Pons (tissue), 1 donor: Measurements from ENCODE around the gene CNTNAP2.

Experiments
- DNase-seq: peaks from one replicate; pipeline ENCODE4 v3.0.0-alpha.2; 2016; ENCODE audit warnings: low spot score

Gene CNTNAP2

DNA sequence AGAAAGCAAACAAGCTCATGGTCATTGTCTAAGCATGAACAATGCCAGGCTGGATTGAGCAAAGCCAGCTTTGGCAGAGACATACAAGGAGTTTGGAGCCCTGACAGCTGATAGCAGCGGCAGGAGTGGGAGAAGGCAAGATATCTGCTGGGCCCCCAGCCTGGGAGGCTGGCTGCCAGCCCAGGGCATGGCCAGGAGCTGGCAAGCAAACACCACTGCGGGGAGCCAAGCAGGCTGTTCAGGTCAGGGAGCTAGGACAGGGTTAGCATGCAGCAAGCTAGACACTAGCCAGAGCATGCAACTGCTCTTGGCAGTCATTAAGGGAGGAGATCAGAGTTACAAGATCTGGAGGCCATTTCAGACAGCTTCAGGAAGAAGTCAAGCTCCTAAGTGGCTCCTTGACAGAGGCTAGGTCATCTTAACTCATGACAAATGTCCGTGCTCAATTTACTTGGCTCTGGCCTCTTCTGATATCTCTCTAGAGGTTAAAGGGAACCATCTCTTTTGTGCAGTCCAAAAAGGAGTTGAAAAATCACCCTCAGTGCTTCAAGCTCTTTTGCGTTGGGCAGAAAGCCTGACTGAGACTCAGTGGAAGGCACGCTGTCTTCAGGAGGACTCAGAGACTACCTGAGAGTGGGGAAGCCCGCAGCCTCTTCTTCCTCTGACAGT, 2037.1 kb downstream of the CNTNAP2 start:
- peak; percentile 29 for DNase-seq

DNA sequence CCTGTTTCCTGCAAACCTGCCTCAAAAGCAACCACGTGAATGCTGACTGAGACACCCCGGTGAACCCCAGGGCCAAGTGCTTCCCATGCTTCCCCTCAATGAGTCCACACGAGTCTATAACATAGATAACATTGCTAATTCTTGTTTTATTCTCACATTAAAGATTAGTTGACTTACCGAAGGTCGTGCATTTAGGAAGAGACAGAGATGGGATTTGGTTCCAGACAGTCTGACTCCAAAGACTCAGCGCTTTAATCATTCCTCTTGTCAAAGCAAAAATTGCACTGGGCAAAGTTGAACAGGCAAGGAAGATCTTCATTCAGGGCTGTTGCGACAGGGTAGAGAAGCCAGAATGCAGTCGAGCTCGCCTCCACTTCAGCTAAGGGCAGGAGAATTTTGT, 2038.4 kb downstream of the CNTNAP2 start:
- no peak for DNase-seq

DNA sequence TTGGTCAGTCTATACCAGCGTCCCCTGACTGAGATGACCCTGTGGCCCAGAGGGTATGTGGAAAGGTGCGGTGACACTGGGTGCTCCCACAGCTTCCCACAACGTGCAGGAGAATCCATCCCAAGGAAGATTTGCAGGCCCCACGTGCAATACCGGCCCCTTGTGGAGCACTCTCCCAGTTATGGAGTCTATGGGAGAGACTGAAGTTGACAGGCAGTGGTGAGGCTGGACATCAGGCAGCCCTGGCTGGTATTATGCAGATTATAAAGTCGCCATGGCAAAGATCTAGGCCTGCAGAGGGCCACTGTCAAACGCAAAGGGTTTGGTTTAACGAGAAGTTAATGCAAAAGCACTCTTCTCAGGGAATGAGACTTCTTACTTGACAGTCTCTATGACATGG, 2039.2 kb downstream of the CNTNAP2 start:
- no peak for DNase-seq

DNA sequence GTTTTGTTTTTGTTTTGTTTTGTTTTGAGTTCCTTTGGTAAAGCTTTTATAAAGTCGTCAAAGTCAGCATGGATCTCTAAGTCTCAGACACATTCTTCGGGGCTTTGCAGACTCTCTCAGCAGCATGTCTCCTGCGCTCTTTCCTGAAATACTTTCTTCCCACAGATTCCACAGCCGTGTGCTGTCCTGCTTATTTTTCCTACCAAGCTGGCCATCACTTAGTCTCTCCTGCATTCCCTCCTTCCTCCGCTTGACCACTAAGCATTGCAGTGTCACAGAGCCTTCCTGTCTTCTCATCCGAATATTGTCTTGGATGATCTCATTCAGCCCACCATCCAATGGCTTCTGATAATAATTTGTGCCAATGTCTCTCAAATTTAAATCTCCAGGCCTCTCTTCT, 2039.6 kb downstream of the CNTNAP2 start:
- no peak for DNase-seq

DNA sequence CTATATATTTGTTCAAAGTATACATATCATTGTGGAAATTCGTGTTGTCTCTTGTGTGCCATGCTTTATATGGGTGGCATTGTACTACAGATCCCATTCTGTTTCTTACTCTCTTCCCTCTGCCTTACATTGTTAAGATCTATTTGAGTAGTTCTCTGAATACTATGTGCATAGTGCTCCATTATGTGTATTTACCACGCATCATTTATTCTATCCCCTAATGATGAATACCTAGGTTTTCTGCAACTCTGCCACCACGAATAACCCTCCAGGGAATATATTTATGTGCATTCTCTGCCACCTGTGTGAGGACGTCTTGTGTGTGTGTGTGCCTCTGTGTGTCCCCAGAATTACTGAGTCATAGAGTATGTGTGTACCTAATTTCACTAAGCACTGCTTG, 2042.7 kb downstream of the CNTNAP2 start:
- no peak for DNase-seq

DNA sequence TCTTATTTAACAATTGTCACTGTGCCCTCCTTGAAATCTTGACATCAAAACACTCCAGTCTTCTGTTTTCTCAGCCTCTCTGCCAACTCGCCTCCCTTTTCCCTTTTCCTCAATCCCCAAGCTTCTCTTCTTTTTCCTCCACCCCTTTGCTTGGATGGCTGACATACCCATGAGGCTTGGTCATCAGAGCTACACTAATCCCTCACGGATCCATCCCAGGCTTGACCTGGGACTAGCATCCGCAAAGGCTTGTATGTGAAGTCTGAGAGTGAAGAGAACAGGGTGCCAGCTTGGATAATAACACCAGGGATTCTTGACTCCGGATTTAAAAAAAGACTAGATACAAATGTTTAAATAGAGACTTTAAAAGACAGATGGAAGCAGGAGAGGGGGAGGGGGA, 2045.2 kb downstream of the CNTNAP2 start:
- no peak for DNase-seq

DNA sequence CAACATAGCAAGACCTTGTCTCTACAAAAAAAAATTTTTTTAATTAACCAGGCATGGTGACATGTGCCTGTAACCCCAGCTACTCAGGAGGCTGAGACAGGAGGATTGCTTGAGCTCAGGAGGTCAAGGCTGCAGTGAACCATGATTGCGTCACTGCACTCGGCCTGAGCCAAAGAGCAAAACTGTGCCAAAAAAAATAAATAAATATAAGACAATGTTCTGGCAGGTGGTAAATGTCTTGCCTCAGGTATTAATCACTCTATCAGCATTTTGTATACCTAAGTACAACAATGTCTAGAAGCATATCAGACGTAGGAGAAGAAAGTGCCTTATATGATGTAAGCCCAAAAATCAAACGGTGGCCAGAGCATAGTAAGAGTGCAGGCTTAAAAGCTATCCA, 2046.2 kb downstream of the CNTNAP2 start:
- no peak for DNase-seq

DNA sequence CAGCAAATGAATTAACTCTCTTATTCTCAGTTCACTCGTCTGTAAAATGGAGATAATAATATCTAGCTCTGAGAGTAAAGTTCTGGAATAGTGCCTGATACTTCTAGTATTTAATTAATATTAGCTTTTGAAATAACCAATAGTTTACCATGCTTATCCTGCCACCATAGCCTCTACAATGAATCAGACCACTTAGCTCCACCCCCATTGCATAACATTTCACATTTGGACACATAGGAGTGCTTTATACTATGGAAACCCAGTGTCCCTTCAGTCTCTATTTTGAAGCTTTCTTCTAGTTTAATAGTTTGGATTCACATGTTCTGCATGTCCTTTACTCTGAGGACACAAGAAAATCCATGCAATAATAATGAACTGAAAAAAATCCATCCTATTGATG, 2046.6 kb downstream of the CNTNAP2 start:
- DNase-seq, result no peak

DNA sequence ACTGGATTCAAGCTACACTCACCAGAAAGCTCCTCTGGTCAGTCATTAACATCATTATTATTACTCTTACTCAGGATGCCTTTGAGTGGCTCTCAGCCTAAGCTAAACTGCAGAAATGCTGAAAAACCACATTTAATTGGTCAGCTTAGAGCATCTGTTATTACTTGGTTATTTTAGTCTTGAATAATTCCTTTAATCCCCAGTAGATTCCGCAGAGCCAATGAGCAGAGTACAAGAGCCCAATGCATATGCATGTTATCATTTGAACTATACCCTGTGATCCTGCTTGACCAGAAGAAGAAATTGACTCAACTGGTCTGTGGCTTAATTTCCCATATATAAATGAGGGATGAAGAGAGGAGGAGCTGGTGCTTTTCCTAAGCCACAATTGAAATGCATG, 2056.3 kb downstream of the CNTNAP2 start:
- DNase-seq, result no peak

DNA sequence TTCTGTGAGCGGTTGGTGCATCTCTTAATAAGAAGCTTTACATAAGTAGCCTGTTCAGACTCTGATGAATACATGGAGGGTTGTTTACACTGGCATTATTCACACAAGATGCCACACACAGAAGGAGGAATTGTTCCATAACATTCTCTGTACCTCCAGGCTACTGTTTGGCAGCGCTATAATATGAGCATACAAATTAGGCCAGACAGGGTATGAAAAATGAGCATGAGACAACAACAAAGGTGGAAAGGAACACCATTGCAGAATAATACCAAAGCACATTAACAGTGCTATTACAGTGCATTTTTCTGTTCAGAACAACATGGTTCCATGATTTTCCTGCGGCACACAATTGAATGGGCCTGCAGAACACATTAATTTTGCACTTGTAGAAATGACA, 2056.8 kb downstream of the CNTNAP2 start:
- peak; percentile 43 for DNase-seq

DNA sequence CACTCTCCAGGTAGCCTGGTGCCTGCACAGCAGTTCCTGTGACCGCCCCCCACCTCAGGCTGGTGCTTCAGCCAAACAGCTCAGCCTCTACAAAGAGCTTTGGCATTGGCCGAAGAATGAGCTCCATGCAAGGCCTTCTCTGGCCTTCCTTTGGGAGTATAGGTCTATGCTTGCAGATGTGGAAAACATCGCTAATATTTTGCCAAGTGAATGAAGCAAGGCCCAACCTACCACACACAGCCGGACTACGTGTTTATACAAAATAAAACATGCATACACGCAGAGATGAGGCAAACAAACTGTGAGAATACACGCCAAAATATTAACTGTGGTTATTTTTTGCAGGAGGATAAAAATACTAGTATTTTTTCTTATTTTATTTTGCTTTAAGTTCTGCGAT, 2057.8 kb downstream of the CNTNAP2 start:
- no peak for DNase-seq

DNA sequence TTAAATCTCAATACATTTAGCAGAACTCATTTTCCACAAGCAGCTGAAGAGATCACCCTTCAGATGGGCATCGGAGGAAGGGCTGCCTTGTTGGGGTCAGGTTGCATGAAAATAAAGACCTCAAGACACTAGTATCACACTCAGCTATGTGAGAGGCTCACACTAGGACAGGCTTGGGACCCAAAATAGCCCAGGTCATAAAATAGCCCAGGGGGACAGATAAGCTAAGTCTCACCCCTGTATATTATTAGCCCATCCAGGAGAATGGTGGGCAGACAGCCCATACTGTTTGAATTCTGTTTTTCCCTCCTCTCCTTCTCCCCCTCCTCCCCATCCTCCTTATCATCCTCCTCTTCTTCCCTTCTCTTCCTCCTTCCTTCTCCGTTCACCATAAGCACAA, 2058.9 kb downstream of the CNTNAP2 start:
- no peak for DNase-seq

DNA sequence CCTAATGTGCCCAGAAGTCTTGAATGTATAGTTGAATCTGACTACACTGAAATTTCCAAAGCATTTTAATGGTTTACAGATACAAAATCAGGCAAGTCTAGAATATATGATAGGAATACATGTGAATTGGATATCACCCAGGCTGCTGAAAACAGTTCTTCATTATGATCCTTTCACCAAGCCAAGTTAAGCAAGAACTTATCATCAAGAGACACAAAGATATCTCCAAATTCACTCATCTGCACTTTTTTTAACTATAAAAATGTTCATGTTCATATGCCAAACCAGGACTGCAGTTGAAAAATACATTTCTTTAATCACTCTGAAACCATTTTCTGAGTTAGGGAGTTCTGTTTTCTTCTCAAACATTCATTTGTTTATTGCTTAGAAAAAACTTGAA, 2061.4 kb downstream of the CNTNAP2 start:
- no peak for DNase-seq

DNA sequence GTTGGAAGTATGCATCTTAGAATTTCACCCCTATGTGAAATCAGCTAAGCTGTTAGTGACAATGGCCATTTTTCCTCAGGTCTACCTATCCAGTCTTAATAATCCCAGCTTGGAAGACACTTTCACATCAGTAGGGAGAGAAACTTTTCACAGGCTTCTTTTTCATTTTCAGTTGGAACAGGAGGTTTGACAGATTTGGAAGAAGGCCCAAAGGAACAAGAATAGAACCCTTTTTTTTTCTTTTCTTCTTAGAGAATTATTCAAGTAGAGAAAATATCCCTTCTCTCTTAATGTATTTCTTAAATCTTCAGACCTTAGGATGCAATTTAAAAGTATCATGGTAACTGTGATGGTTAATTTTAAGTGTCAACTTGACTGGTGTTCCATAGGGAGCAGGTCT, 2063.5 kb downstream of the CNTNAP2 start:
- DNase-seq, result no peak

DNA sequence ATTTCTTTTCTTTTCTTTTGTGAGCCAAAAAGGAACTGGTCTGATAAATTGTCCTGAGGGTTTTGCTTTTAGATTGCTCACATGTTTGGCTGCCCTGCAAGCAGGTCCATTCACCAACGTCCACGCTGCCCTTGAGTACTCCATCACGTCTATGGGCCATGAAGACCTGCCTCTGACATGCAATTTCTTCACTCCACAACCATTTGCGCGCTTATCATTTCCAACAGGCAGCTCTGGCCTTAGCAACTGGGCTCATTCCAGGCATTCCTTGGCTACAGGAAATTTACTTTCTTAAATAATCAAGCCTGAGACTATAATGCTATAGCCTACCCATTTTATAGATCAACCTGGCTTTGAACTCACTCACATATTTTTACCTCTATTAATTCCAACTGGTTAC, 2065.7 kb downstream of the CNTNAP2 start:
- no peak for DNase-seq

DNA sequence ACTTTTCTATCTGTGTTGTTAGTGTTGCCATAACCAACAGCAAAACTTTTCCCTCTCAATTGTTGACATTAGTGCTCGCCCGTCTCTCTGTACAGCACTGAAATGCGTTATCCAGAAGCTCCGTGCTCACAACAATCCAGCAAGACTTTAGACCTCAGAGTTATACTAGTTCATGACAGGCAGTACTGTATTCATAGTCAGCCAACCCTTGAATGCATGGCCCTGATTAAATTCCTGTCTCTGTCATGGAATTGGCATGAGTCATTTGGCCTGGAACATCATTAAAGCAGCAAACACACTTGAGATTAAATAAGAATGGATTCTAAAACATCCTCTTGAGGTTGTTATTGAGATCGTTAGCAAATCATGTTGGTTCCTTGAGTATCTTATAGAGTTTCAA, 2068.4 kb downstream of the CNTNAP2 start:
- DNase-seq, result no peak

DNA sequence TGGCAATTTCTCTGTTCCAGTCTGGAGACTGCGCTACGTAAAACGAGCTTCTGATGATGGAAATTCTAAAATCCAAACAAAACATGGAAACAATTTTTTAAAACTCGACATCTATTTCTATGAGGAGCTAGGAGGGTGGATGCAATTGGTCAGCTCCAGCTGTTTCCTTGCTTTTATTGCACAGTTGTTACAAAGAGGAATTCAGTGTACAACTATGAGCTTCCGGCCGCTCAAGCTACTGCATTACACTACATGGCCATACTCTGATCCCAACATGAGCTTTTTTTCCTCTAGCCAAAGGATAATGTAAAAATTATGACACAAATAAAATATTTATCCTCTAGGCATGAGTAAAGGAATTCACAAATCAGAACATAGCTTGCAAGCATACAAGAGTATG, 2070.9 kb downstream of the CNTNAP2 start:
- no peak for DNase-seq

DNA sequence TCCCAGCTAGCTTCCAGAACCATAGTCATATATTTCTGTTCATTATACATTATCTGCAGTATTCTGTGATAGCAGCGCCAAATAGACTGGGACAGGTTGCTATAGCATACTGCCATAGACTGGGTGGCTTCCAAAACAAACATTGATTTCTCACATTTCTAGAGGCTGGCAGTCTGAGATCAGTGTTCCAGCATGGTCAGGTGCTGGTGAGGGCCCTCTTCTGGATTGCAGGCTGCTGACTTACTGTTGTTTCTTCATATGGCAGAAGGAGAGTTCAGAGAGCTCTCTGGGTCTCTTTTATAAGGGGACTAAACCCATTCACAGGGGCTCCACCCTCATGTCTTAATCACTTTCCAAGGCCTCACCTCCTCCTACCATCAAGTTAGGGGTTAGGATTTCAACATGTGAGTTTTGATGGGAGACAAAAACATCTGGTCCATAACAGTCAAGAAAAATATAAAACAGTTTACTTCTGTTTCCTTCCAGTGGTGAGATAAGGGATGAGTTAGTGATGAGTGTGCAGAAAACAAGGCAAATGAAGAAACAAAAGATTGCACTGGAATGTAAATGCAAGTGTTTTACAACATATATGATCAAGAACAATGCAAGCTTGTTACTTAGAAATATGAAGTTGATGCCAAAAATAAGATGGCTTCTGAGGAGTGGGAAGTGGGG, 2074.9 kb downstream of the CNTNAP2 start:
- DNase-seq, result no peak

DNA sequence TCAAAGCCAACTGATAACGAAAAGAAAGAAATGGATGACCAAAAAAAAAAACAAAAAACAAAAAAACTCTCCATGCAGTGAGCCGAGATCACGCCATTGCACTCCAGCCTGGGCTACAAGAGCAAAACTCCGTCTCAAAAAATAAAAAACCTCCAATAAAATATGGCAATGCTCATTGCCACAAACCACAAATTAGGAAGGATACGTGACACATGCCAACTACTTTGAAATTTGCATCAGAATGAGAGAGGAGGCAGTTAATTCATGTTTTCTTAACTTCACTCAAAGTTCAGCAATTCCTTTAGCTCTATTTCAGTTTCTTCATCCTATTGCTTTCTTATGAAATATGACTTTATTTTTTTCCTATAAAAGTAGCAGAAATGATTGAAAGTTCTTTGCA, 2075.9 kb downstream of the CNTNAP2 start:
- DNase-seq, result no peak

DNA sequence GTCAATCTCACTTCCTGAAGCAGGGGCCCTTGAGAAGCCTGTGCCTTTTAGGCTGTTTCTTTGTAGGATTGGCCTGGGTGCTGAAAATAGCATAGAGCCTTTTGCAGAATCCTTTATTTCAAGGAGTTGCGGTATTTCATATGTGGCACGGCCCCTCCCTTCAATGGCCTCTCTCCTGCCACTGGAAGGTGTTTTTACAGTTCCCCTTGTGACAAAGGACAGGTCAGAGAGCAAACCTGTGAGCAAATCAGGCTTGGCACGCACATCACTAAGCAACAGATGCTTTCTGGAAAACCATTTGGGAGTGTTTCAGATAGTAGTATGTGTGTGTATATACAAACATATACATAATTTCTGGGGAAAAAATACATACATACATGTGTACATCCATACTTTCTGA, 2085.4 kb downstream of the CNTNAP2 start:
- DNase-seq, result no peak

DNA sequence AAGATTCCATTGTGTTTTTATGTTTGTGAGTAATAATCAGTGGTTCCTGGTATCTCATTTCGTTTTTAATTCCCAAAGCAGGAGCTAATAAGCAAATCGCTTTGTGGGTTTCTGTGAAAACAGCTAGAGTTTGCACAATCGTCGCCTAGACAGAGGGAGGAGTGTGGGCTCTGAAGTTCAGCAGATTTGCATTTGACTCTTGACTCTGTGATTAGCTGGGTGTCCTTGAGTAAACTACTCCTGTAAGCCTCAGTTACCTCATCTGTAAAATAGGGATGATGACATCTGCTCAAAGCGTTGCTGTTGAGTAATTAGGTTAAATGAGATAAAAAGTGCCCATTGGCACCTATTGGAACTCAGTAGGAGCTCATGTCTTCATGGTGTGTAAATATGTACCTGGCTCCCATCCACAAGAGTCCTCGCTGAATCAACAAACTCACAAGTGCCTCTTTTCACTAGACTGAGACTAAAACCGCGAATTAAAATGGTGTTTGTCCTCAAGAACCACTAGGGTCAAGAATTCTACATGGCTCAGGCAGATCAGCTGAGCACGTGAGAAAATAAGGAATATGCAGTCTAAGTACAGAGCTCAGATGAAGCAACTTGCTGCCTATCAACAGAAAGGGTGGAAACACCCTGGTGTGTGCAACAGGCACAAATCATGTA, 2088.2 kb downstream of the CNTNAP2 start:
- no peak for DNase-seq

DNA sequence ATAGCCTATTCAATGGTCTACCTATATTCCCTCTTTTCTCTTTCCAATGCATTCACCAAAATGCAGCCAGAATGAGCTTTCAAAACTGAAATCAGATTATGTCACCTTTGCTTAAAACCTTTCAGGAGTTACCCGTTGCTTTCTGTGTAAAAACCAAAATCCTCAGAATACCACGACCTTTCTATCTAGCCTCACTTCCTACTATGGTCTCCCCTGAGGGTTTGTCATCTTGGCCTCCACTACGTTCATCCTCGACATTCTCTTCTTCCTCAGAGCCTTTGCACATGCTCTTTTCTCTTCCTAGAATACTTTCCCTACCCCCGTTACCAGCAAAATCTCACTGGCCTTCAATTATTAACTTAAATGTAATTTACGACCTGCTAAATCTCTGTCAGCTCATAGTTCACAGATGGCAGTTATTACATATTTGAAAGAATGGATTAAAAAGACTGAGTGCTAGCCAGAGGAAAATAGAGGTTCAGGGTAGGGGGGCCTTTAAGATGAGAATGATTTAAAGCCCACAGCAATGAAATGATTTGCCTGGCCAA, 2093.1 kb downstream of the CNTNAP2 start:
- DNase-seq, result no peak

DNA sequence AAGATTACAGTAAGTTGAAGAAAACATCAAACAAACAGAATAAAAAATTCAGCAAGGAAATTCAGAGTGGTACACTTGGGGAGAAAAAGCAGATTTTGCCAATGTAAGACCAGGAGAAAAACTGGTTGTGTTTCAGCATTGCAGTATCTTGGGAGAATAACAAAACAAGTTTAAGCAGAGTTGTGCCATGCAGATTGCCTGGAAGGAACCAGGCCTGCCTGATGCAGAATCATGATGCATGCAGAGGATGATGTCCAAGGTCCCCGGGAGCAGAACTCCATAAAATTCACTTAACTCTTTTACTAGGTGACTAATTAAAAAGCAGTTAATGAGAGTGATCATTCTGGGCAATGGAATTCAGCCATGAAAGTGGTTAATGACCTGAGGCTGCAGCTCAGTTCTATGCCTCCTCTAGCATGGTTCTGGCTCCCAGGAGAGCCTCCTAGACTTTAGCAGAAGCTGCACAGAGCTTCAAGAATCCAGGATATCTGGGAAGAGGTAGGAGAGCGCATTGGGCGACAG, 2094.3 kb downstream of the CNTNAP2 start:
- DNase-seq, result no peak
